ENCODE measurements around the gene RASA2. TPM values are rescaled to one million over a fixed set of nuclear protein-coding genes. Genes with fewer than 3 reads are reported as not detected.

Gene RASA2
- total and polyA plus RNA-seq, 2 of the 8 experiments (the other 6 are each of a cell fraction or from before 2014, with no cell fraction given), result 3.5 to 15.9 TPM

- Histone ChIP-seq H3K18ac (ENCODE audit: extremely low read depth, low read length) (no peak overlapping the region), H4K8ac (ENCODE audit: extremely low read depth, insufficient read depth, low read length) (no peak overlapping the region), H2AK5ac (ENCODE audit: low read depth, low read length) (no peak overlapping the region), H2BK5ac (ENCODE audit: low read depth, low read length) (no peak overlapping the region), H3K36me3 (ENCODE audit: control insufficient read depth in 2 of 4, insufficient read depth in 4 of 4, low read length in 3 of 4) (no peaks in the 10 kb centered on the region), H2BK120ac (replicated peaks; ENCODE audit: low read depth, low read length) (no peak overlapping the region), H3K4ac (replicated peaks; ENCODE audit: insufficient read length, low read depth, low read length) (no peak overlapping the region), H4K20me1 (replicated peaks in 1 of 2; ENCODE audit: control insufficient read depth in 1 of 2, insufficient read depth in 2 of 2, low read length in 2 of 2) (peaks cover 0 to 3% of the 10 kb centered on the region in 2 experiments), H3K79me1 (ENCODE audit: low read depth, low read length) (peaks cover 5% of the 10 kb centered on the region; the same call in 1 of the 2 replicates), H3K9me3 (ENCODE audit: insufficient read depth in 2 of 2, low read depth in 1 of 2, low read length in 1 of 2) (no peaks in the 10 kb centered on the region), H3K23me2 (ENCODE audit: low read depth, low read length) (no peaks in the 10 kb centered on the region), H3K4me1 (replicated peaks in 1 of 4; ENCODE audit: control insufficient read depth in 3 of 4, insufficient read depth in 4 of 4, low read length in 3 of 4) (no peaks in the 10 kb centered on the region), H3K4me2 (ENCODE audit: insufficient read depth in 1 of 2, low read depth in 2 of 2, low read length in 2 of 2) (no peak overlapping the region), H3K56ac (replicated peaks; ENCODE audit: insufficient read length, low read depth, low read length) (no peak overlapping the region), H3K27ac (ENCODE audit: low read depth, low read length) (no peak overlapping the region), H4K91ac (replicated peaks; ENCODE audit: insufficient read length, low read length) (no peak overlapping the region), H3K79me2 (ENCODE audit: control insufficient read depth in 1 of 2, insufficient read depth in 2 of 2, low read length in 2 of 2) (peaks cover 3 to 73% of the 10 kb centered on the region in 2 experiments; a peak in 2 of 4 replicates), H2BK12ac (ENCODE audit: low read depth, low read length) (no peak overlapping the region), H3K27me3 (replicated peaks in 1 of 4; ENCODE audit: control insufficient read depth in 3 of 4, extremely low read depth in 1 of 4, insufficient read depth in 3 of 4, low read length in 3 of 4) (no peaks in the 10 kb centered on the region), H2AFZ (ENCODE audit: low read length) (no peak overlapping the region), H2BK20ac (ENCODE audit: low read length) (no peak overlapping the region), H4K5ac (ENCODE audit: insufficient read length, low read depth, low read length) (no peak overlapping the region), H3K4me3 (ENCODE audit: extremely low read depth in 1 of 4, insufficient read depth in 2 of 4, low read depth in 3 of 4, low read length in 4 of 4) (no peak overlapping the region), H3K14ac (ENCODE audit: insufficient read length) (no peak overlapping the region), H3K23ac (ENCODE audit: insufficient read length) (no peak overlapping the region), H2BK15ac (ENCODE audit: low read length) (no peak overlapping the region), H3K9ac (replicated peaks in 1 of 4; ENCODE audit: extremely low read depth in 1 of 4, low read depth in 3 of 4, low read length in 3 of 4) (no peak overlapping the region)
- DNase-seq (ENCODE audit: low read depth in 1 of 2, low spot score in 2 of 2), result no peak
- ChIA-PET POLR2A (ENCODE audit: partially characterized antibody) (interaction anchor here (3.1 kb wide), 1 partner anchor 12 kb away, joined by 14 read pairs; the partner anchor contains the start of gene RASA2), CTCF (ENCODE audit: partially characterized antibody) (interaction anchor here (0.9 to 1.6 kb wide), 2 partner anchors 11 to 39 kb away, joined by 3 to 4 read pairs; partner anchors contain the start of gene RASA2)
- TF ChIP-seq BRCA1 (IDR thresholded peaks at IDR 0.05; ENCODE audit: low read depth, low read length) (no peak), RAD21 (IDR thresholded peaks at IDR 0.05 in 1 of 2, conservative IDR thresholded peaks at IDR 0.05 in 1 of 2; ENCODE audit: low read depth in 2 of 2, low read length in 2 of 2) (no peak), HDAC2 (IDR thresholded peaks at IDR 0.05; ENCODE audit: borderline replicate concordance in 1 of 2, low read depth in 2 of 2, low read length in 2 of 2) (no peak), CBX8 (IDR thresholded peaks at IDR 0.05; ENCODE audit: borderline replicate concordance, low read depth, low read length) (no peak), MAFK (IDR thresholded peaks at IDR 0.05; ENCODE audit: low read depth, low read length) (no peak), CHD1 (IDR thresholded peaks at IDR 0.05; ENCODE audit: low read depth, low read length) (no peak), E2F6 (IDR thresholded peaks at IDR 0.05) (no peak), SP2 (IDR thresholded peaks at IDR 0.05; ENCODE audit: low read length) (no peak), CEBPB (IDR thresholded peaks at IDR 0.05; ENCODE audit: low read depth, low read length) (no peak)
- WGBS, 2 experiments (ENCODE audit: extremely low coverage in 1 of 2, insufficient coverage in 1 of 2, insufficient read length in 1 of 2, insufficient replicate concordance in 2 of 2, low coverage in 1 of 2, low lambda C conversion rate in 2 of 2, missing lambda C conversion rate in 1 of 2), result 93% methylated on average over 6 of the region's 6 CpGs; no CpG with 5 or more reads in 1 of the 2 experiments
- FAIRE-seq, result no peak
These were observed 11.9 kb downstream of the RASA2 start for GRCh38 chr3:141498598-141499223.

Measured in H1 (cell line).